Tibial artery (tissue), 4 donors: ENCODE data around the gene SLC25A21.

ENCODE experiments used
- DNase-seq, 2 donors: peaks; one replicate each; pipeline ENCODE4 v3.0.0-alpha.2; 2019
- H3K27ac ChIP-seq, 2 donors: fragments of 200-600 bp; sonication (generic) in 1 of 2; 1 replicate in 1 of 2; 2 replicates in 1 of 2; pipeline ENCODE4 v1.5.1; 2018 to 2019; ENCODE audit warnings: mild to moderate bottlenecking in 1 of 2
- H3K27me3 ChIP-seq, 2 donors: fragments of 200-600 bp; sonication (generic) in 1 of 2; one replicate each; pipeline versions ENCODE4 v1.5.1 to v1.6.0; 2016 to 2019
- H3K36me3 ChIP-seq, 3 donors: fragments of 200-600 bp; sonication (generic) in 2 of 3; one replicate each; pipeline ENCODE4 v1.5.1; 2016 to 2019; ENCODE audit warnings: mild to moderate bottlenecking in 2 of 3
- H3K4me1 ChIP-seq, 4 donors: fragments of 200-600 bp; sonication (generic) in 2 of 4; 1 replicate in 3 of 4; 2 replicates in 1 of 4; pipeline ENCODE4 v1.5.1; 2016 to 2019
- H3K4me3 ChIP-seq, 2 donors: fragments of 200-600 bp; sonication (generic) in 1 of 2; 1 replicate in 1 of 2; 2 replicates in 1 of 2; pipeline ENCODE4 v1.5.1; 2018 to 2019; ENCODE audit warnings: mild to moderate bottlenecking in 2 of 2
- H3K9me3 ChIP-seq, 3 donors: fragments of 200-600 bp; sonication (generic) in 1 of 3; one replicate each; pipeline ENCODE4 v1.5.1; 2016 to 2019
- CTCF ChIP-seq, 2 experiments: fragments of 200-600 bp in 1 of 2; fragments of 450-650 bp in 1 of 2; IDR thresholded peaks; one replicate each; pipeline ENCODE4 v1.5.1; 2017 to 2019; ENCODE audit warnings: antibody characterized with exemption in 2 of 2, mild to moderate bottlenecking in 1 of 2, moderate library complexity in 1 of 2
- intact Hi-C: fragments of 100-400 bp; cut with DNase I; formaldehyde crosslinking; loops from one replicate; pipeline ENCODE4 v1.15.0; 2023; ENCODE audit warnings: low total_unique reads

The SLC25A21 gene

GRCh38 chr14:36884049-36884448, 288.4 kb downstream of the SLC25A21 start:
- intact Hi-C loops = no loop called here
- TF ChIP-seq CTCF (IDR thresholded peaks at IDR 0.05) = no peak
- Histone ChIP-seq H3K9me3 (peaks cover 0 to 14% (median 0%) of the 10 kb centered on the region in 3 donors), H3K27ac (no peak overlapping the region), H3K4me3 (no peak overlapping the region), H3K36me3 (no peaks in the 10 kb centered on the region), H3K4me1 (no peaks in the 10 kb centered on the region), H3K27me3 (no peaks in the 10 kb centered on the region)
- DNase-seq = no peak

GRCh38 chr14:36880276-36880675, 292.1 kb downstream of the SLC25A21 start:
- no peak for TF ChIP-seq CTCF (IDR thresholded peaks at IDR 0.05)
- Histone ChIP-seq H3K27me3 (no peaks in the 10 kb centered on the region), H3K9me3 (peaks cover 0 to 5% (median 0%) of the 10 kb centered on the region in 3 donors), H3K27ac (no peak overlapping the region), H3K36me3 (no peaks in the 10 kb centered on the region), H3K4me3 (no peak overlapping the region), H3K4me1 (no peaks in the 10 kb centered on the region)
- DNase-seq = no peak
- intact Hi-C loops = no loop called here

GRCh38 chr14:36879558-36879957, 292.8 kb downstream of the SLC25A21 start:
- no peak overlapping the region for H3K4me3 ChIP-seq

GRCh38 chr14:36874396-36875138, 297.8 kb downstream of the SLC25A21 start:
- no peaks in the 10 kb centered on the region for H3K4me1 ChIP-seq
- no peak overlapping the region for H3K27ac ChIP-seq
- H3K36me3 ChIP-seq = no peaks in the 10 kb centered on the region
- no peak overlapping the region for H3K4me3 ChIP-seq
- DNase-seq = no peak
- intact Hi-C loops = no loop called here
- no peak for TF ChIP-seq CTCF (IDR thresholded peaks at IDR 0.05)
- no peaks in the 10 kb centered on the region for H3K9me3 ChIP-seq
- H3K27me3 ChIP-seq = no peaks in the 10 kb centered on the region

More at GRCh38 chr14:36879558-36879957, 292.8 kb downstream of the SLC25A21 start:
- Histone ChIP-seq H3K9me3 (no peaks in the 10 kb centered on the region), H3K27me3 (no peaks in the 10 kb centered on the region), H3K36me3 (no peaks in the 10 kb centered on the region), H3K4me1 (no peaks in the 10 kb centered on the region), H3K27ac (no peak overlapping the region)
- DNase-seq = no peak
- TF ChIP-seq CTCF (IDR thresholded peaks at IDR 0.05) = no peak
- intact Hi-C loops = no loop called here

GRCh38 chr14:36870776-36871175, 301.6 kb downstream of the SLC25A21 start:
- intact Hi-C loops = no loop called here
- Histone ChIP-seq H3K27ac (no peak overlapping the region), H3K36me3 (no peaks in the 10 kb centered on the region), H3K9me3 (peaks cover 0 to 3% (median 0%) of the 10 kb centered on the region in 3 donors), H3K4me3 (no peak overlapping the region), H3K4me1 (no peaks in the 10 kb centered on the region), H3K27me3 (no peaks in the 10 kb centered on the region)
- no peak for DNase-seq
- TF ChIP-seq CTCF (IDR thresholded peaks at IDR 0.05) = no peak
